ENCODE data around the gene CBX8. TPM values are rescaled to one million over a fixed set of nuclear protein-coding genes. Genes with fewer than 3 reads are reported as not detected.

The CBX8 gene
- total RNA-seq, 1 experiment from 2014 or later = 11.3 TPM

DNA sequence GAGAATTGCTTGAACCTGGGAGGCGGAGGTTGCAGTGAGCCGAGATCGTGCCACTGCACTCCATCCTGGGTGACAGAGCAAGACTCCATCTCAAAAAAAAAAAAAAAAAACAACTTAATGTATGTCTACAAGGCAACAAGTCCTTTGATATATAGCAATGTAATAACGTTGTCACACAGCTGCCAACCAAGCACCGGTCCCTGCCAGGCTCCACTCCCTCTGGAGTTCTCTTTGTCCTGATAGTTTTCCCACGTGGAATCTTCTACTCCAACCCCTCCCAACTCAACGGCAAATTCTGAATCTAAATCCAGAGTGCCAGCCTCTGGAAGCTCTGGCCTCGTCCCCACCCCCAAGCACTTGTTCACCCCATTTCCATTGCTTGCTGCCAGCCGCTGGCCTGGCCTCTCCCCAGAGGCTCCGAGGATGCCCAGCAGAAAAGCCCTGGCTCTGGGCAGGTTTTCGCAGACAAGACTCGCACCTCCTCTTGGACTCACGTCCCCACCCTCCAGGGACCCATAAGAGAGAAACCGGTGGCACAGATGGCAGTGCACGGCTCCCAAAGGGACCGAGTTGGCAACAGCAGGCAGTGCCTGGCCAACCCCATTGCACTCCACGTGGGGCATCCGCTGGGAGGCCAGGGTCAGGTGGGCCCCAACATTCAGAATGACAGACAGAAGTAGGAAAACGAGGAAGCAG lies 34.8 kb downstream of the CBX8 start:
- H2AFZ ChIP-seq (ENCODE audit: low read length) = no peak overlapping the region
- BruUV-seq (replicated peaks) = no TSS peak
- no peaks in the 10 kb centered on the region for H3K9me3 ChIP-seq (ENCODE audit: low read length)
- no peaks in the 10 kb centered on the region for H3K36me3 ChIP-seq (ENCODE audit: low read depth, low read length)
- no peak for TF ChIP-seq EZH2phosphoT487 (IDR thresholded peaks at IDR 0.05; ENCODE audit: borderline replicate concordance, low read length)
- TF ChIP-seq EZH2 (IDR thresholded peaks at IDR 0.05; ENCODE audit: low read length, unreplicated experiment) = no peak
- TF ChIP-seq CTCF (conservative IDR thresholded peaks at IDR 0.05; ENCODE audit: low read depth, low read length) = no peak
- no peaks in the 10 kb centered on the region for H3K4me1 ChIP-seq (ENCODE audit: insufficient read depth, low read length)
- no peaks in the 10 kb centered on the region for H3K79me2 ChIP-seq (ENCODE audit: low read length)
- no peaks in the 10 kb centered on the region for H3K27me3 ChIP-seq (ENCODE audit: low read length)
- ChIA-PET POLR2A (ENCODE audit: unreplicated experiment) (no interaction called here), CTCF (no interaction called here)
- H3K9me2 ChIP-seq (replicated peaks; ENCODE audit: low read length) = no peaks in the 10 kb centered on the region
- no peaks in the 10 kb centered on the region for H4K20me1 ChIP-seq (ENCODE audit: low read length)
- no peak for ATAC-seq
- H3K4me3 ChIP-seq (ENCODE audit: low read length) = no peak overlapping the region
- no peak overlapping the region for H3K9ac ChIP-seq (ENCODE audit: low read length)
- no peak overlapping the region for H3K27ac ChIP-seq (ENCODE audit: low read length)
- intact Hi-C loops (cut with micrococcal nuclease) = no loop called here
- H3F3A ChIP-seq (ENCODE audit: low read length, unreplicated experiment) = no peaks in the 10 kb centered on the region
- H3K4me2 ChIP-seq (ENCODE audit: low read length) = no peak overlapping the region
- DNase-seq = no peak

DNA sequence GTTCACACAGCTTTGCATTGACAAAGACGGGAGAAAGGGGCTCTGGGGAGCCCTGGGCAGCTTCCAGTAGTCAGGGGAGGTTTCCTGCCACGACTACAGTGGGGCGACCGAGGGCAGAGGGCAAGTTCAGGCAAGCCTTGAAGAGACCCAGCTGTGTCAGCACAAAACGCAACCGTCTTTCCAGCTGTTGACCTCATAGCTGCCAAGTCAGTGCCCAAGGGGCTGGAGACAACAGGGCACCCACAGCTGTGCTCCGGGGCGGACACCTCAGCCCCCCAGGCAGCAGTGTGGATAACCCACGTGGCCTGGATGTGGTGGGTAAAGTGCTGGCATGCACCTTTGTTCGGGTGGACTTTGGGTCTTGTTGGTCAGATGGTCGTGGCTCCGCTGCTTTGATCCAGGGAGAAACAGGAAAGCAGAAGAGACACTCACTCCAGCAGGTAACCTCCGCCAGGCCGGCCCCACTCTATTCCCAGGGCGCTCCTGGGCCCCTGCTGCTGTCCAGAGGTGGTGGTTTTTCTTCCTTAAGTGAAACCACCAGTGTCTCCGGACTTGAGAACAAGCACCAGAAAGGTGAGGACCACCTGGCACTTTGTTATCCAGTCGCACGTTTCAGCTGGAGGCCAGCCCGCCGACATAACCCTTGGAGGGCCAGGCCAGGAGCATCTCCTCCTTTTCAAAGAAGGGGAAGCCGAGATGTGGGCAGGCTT lies 36.5 kb downstream of the CBX8 start:
- no peaks in the 10 kb centered on the region for H3K79me2 ChIP-seq (ENCODE audit: low read length)
- no peaks in the 10 kb centered on the region for H3K27me3 ChIP-seq (ENCODE audit: low read length)
- no peaks in the 10 kb centered on the region for H3K4me1 ChIP-seq (ENCODE audit: insufficient read depth, low read length)
- H3K9me3 ChIP-seq (ENCODE audit: low read length) = no peaks in the 10 kb centered on the region
- DNase-seq (no peak), ATAC-seq (no peak)
- H3K9ac ChIP-seq (ENCODE audit: low read length) = no peak overlapping the region
- H3K4me2 ChIP-seq (ENCODE audit: low read length) = no peak overlapping the region
- no peaks in the 10 kb centered on the region for H4K20me1 ChIP-seq (ENCODE audit: low read length)
- no peaks in the 10 kb centered on the region for H3K9me2 ChIP-seq (replicated peaks; ENCODE audit: low read length)
- no peaks in the 10 kb centered on the region for H3F3A ChIP-seq (ENCODE audit: low read length, unreplicated experiment)
- no TSS peak for BruUV-seq (replicated peaks)
- no peak overlapping the region for H3K4me3 ChIP-seq (ENCODE audit: low read length)
- no peak overlapping the region for H3K27ac ChIP-seq (ENCODE audit: low read length)
- H3K36me3 ChIP-seq (ENCODE audit: low read depth, low read length) = no peaks in the 10 kb centered on the region
- TF ChIP-seq CTCF (conservative IDR thresholded peaks at IDR 0.05; ENCODE audit: low read depth, low read length) = no peak
- TF ChIP-seq EZH2phosphoT487 (IDR thresholded peaks at IDR 0.05; ENCODE audit: borderline replicate concordance, low read length) = no peak
- no peak for TF ChIP-seq EZH2 (IDR thresholded peaks at IDR 0.05; ENCODE audit: low read length, unreplicated experiment)
- ChIA-PET POLR2A (ENCODE audit: unreplicated experiment) (no interaction called here), CTCF (no interaction called here)
- intact Hi-C loops (cut with micrococcal nuclease) = no loop called here
- H2AFZ ChIP-seq (ENCODE audit: low read length) = no peak overlapping the region

DNA sequence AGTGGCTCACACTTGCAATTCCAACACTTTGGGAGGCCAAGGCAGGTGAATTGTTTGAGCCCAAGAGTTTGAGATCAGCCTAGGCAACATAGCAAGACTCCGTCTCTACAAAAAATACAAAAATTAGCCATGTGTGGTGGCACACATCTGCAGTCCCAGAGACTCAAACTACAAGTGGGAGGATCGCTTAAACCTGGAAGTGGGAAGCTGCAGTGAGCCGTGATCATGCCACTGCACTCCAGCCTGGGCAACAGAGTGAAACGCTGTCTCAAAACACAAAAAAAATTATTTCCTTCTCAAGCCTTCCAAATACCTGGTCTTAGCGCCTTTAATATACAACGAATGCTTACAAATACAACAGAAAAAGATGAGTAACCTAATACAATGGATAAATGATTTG lies 38.6 kb downstream of the CBX8 start:
- no peaks in the 10 kb centered on the region for H3K9me3 ChIP-seq (ENCODE audit: low read length)
- no peak overlapping the region for H2AFZ ChIP-seq (ENCODE audit: low read length)
- no peaks in the 10 kb centered on the region for H3K4me1 ChIP-seq (ENCODE audit: insufficient read depth, low read length)
- H3K36me3 ChIP-seq (ENCODE audit: low read depth, low read length) = no peaks in the 10 kb centered on the region
- ChIA-PET POLR2A (ENCODE audit: unreplicated experiment) (no interaction called here), CTCF (no interaction called here)
- no TSS peak for BruUV-seq (replicated peaks)
- no peaks in the 10 kb centered on the region for H4K20me1 ChIP-seq (ENCODE audit: low read length)
- no peak for DNase-seq
- no peaks in the 10 kb centered on the region for H3K9me2 ChIP-seq (replicated peaks; ENCODE audit: low read length)
- H3K4me2 ChIP-seq (ENCODE audit: low read length) = no peak overlapping the region
- no peak for TF ChIP-seq EZH2 (IDR thresholded peaks at IDR 0.05; ENCODE audit: low read length, unreplicated experiment)
- no peak for TF ChIP-seq CTCF (conservative IDR thresholded peaks at IDR 0.05; ENCODE audit: low read depth, low read length)
- no peak for TF ChIP-seq EZH2phosphoT487 (IDR thresholded peaks at IDR 0.05; ENCODE audit: borderline replicate concordance, low read length)
- no peaks in the 10 kb centered on the region for H3K79me2 ChIP-seq (ENCODE audit: low read length)
- no peak overlapping the region for H3K4me3 ChIP-seq (ENCODE audit: low read length)
- H3F3A ChIP-seq (ENCODE audit: low read length, unreplicated experiment) = no peaks in the 10 kb centered on the region
- no peak for ATAC-seq
- H3K9ac ChIP-seq (ENCODE audit: low read length) = no peak overlapping the region
- H3K27me3 ChIP-seq (ENCODE audit: low read length) = no peaks in the 10 kb centered on the region
- intact Hi-C loops (cut with micrococcal nuclease) = no loop called here
- no peak overlapping the region for H3K27ac ChIP-seq (ENCODE audit: low read length)
